Stomach (tissue), 9 donors: ENCODE data around the gene RIMBP3C. TPM values are rescaled to one million over a fixed set of nuclear protein-coding genes. Genes with fewer than 3 reads are reported as not detected.

Source experiments
- DNase-seq, 2 donors: peaks; one replicate each; pipeline versions ENCODE4 v3.0.0 to v3.0.0-alpha.2; 2013 to 2019
- H3K27ac ChIP-seq, 5 donors: fragments of 200-600 bp in 4 of 5; sonication (generic) in 4 of 5; one replicate each; pipeline ENCODE4 v1.5.1; 2013 to 2019; ENCODE audit warnings: mild to moderate bottlenecking in 1 of 5, moderate library complexity in 1 of 5
- H3K27me3 ChIP-seq, 3 donors: fragments of 200-600 bp; sonication (generic); one replicate each; pipeline ENCODE4 v1.5.1; 2017 to 2019; ENCODE audit warnings: mixed run types in 1 of 3
- H3K36me3 ChIP-seq, 4 donors: fragments of 200-600 bp; sonication (generic); 1 replicate in 3 of 4; 2 replicates in 1 of 4; pipeline ENCODE4 v1.5.1; 2016 to 2019
- H3K4me1 ChIP-seq, 4 donors: fragments of 200-600 bp; sonication (generic); one replicate each; pipeline ENCODE4 v1.5.1; 2016 to 2019
- H3K4me3 ChIP-seq, 4 donors: fragments of 200-600 bp; sonication (generic) in 3 of 4; one replicate each; pipeline ENCODE4 v1.5.1; 2016 to 2019; ENCODE audit warnings: mild to moderate bottlenecking in 1 of 4
- H3K9me3 ChIP-seq, 4 donors: fragments of 200-600 bp; sonication (generic); one replicate each; pipeline ENCODE4 v1.5.1; 2016 to 2019
- CTCF ChIP-seq, 7 experiments: fragments of 450-650 bp in 4 of 7; fragments of 200-600 bp in 3 of 7; sonication (generic) in 3 of 7; IDR thresholded peaks; one replicate each; pipeline ENCODE4 v1.5.1; 2016 to 2019; ENCODE audit warnings: antibody characterized with exemption in 7 of 7, control low read depth in 2 of 7, mild to moderate bottlenecking in 1 of 7
- EP300 ChIP-seq: sonication (generic); formaldehyde crosslinking; IDR thresholded peaks from one replicate; pipeline ENCODE4 v1.6.1; 2017; ENCODE audit warnings: antibody characterized with exemption
- POLR2A ChIP-seq, 4 donors: fragments of 450-650 bp; IDR thresholded peaks; one replicate each; pipeline ENCODE4 v1.6.1; 2016; ENCODE audit warnings: antibody characterized with exemption in 4 of 4, control low read depth in 2 of 4, mild to moderate bottlenecking in 1 of 4, moderate library complexity in 1 of 4
- POLR2AphosphoS5 ChIP-seq, 3 donors: sonication (generic); formaldehyde crosslinking; IDR thresholded peaks; one replicate each; pipeline ENCODE4 v1.6.1; 2016; ENCODE audit warnings: antibody characterized with exemption in 3 of 3
- WGBS, 5 donors: extraction: QIAGEN DNeasy Blood & Tissue Kit in 3 of 5; methylation state at CpG; one replicate each; pipeline versions ENCODE4 v1.1.5 to v1.1.7; 2013 to 2018; 5-methylcytosine and 5-hydroxymethylcytosine counted together
- intact Hi-C: fragments of 100-400 bp; cut with DNase I; formaldehyde crosslinking; loops from one replicate; pipeline ENCODE4 v1.15.1; 2023; ENCODE audit warnings: low total_unique reads
- polyA plus RNA-seq, 3 donors: library from polyadenylated mRNA; stranded (reverse); fragments of 200-250 nt; gene quantifications; one replicate each; pipeline ENCODE4 v1.2.3, GENCODE V29; 2013
- total RNA-seq, 5 donors: library from RNA; depleted of rRNA; stranded (reverse); fragments of >200 nt; gene quantifications; one replicate each; pipeline versions ENCODE4 v1.1.0 to v1.2.3, GENCODE V29; 2014 to 2016
- donor health status: healthy with polysubstance abuse.
- donor health status: Bipolar disorder and iron deficiency.
- donor health status: healthy.

The RIMBP3C gene
- total and polyA plus RNA-seq, 8 donors = under 0.01 to 0.18 TPM; not detected in 6

GRCh38 chr22:21590809-21591641 lies 39.8 kb upstream of the RIMBP3C start:
- DNase-seq = no peak
- no peaks in the 10 kb centered on the region for H3K9me3 ChIP-seq
- TF ChIP-seq POLR2A (IDR thresholded peaks at IDR 0.05) (no peak), CTCF (IDR thresholded peaks at IDR 0.05) (no peak), EP300 (no peak), POLR2AphosphoS5 (IDR thresholded peaks at IDR 0.05) (no peak)
- H3K36me3 ChIP-seq = peaks cover 26 to 41% (median 37%) of the 10 kb centered on the region in 4 donors
- H3K4me1 ChIP-seq = peaks cover 42 to 85% (median 67%) of the 10 kb centered on the region in 4 donors
- 65 to 84% (median 80%) methylated on average over 8 to 9 of the region's 9 CpGs for WGBS, 5 donors
- no peaks in the 10 kb centered on the region for H3K27me3 ChIP-seq
- no peak overlapping the region for H3K27ac ChIP-seq
- intact Hi-C loops = no loop called here
- no peak overlapping the region for H3K4me3 ChIP-seq

GRCh38 chr22:21589396-21589795 lies 38.1 kb upstream of the RIMBP3C start:
- no peak for TF ChIP-seq POLR2A (IDR thresholded peaks at IDR 0.05)
- TF ChIP-seq EP300 = no peak
- TF ChIP-seq CTCF (IDR thresholded peaks at IDR 0.05) = no peak
- no peak for TF ChIP-seq POLR2AphosphoS5 (IDR thresholded peaks at IDR 0.05)
- Histone ChIP-seq H3K27me3 (no peaks in the 10 kb centered on the region), H3K27ac (no peak overlapping the region), H3K4me1 (peaks cover 49 to 93% (median 72%) of the 10 kb centered on the region in 4 donors), H3K36me3 (peaks cover 17 to 25% (median 21%) of the 10 kb centered on the region in 4 donors), H3K4me3 (no peak overlapping the region), H3K9me3 (no peaks in the 10 kb centered on the region)
- DNase-seq = no peak
- 85 to 93% (median 90%) methylated on average over 8 of the region's 8 CpGs for WGBS, 5 donors
- intact Hi-C loops = no loop called here

- Histone ChIP-seq H3K4me1 (peaks cover 55 to 87% (median 71%) of the 10 kb centered on the region in 4 donors), H3K27ac (peak overlapping the region in 1 of 5 donors; percentile 12), H3K36me3 (peaks cover 3 to 11% (median 7%) of the 10 kb centered on the region in 4 donors), H3K27me3 (no peaks in the 10 kb centered on the region), H3K4me3 (no peak overlapping the region), H3K9me3 (no peaks in the 10 kb centered on the region)
- intact Hi-C loops = no loop called here
- TF ChIP-seq POLR2A (IDR thresholded peaks at IDR 0.05) (no peak), EP300 (no peak), POLR2AphosphoS5 (IDR thresholded peaks at IDR 0.05) (no peak), CTCF (IDR thresholded peaks at IDR 0.05) (no peak)
- no peak for DNase-seq
- WGBS, 5 donors = 67 to 71% (median 70%) methylated on average over 4 of the region's 4 CpGs
Measured at GRCh38 chr22:21587803-21588611, 36.7 kb upstream of the RIMBP3C start.

- peaks cover 51 to 91% (median 70%) of the 10 kb centered on the region in 4 donors for H3K4me1 ChIP-seq
- H3K27me3 ChIP-seq = no peaks in the 10 kb centered on the region
- peaks cover 0 to 4% (median 0%) of the 10 kb centered on the region in 4 donors for H3K36me3 ChIP-seq
- no peak for DNase-seq
- WGBS, 5 donors = 75 to 81% (median 77%) methylated on average over 2 of the region's 2 CpGs
- H3K4me3 ChIP-seq = no peak overlapping the region
- H3K27ac ChIP-seq = no peak overlapping the region
- H3K9me3 ChIP-seq = no peaks in the 10 kb centered on the region
- TF ChIP-seq EP300 (no peak), POLR2A (IDR thresholded peaks at IDR 0.05) (no peak), POLR2AphosphoS5 (IDR thresholded peaks at IDR 0.05) (no peak), CTCF (IDR thresholded peaks at IDR 0.05) (no peak)
- intact Hi-C loops = no loop called here
Measured at GRCh38 chr22:21585389-21585788, 34.1 kb upstream of the RIMBP3C start.
